Effector memory CD8-positive, alpha-beta T cell (primary cell): Measurements from ENCODE around the gene APOBEC3B.
A peak's percentile ranks its signal among the peaks of the same experiment; 100 is the strongest.

Experiments used
- ATAC-seq: fragments of 150-1000 bp; cut with Tn5 transposase; replicated peaks from 2 replicates; pipeline ENCODE4 v1.10.0; 2021; ENCODE audit warnings: mild to moderate bottlenecking, moderate library complexity
- DNase-seq, 3 experiments: peaks; one replicate each; pipeline ENCODE4 v3.0.0; 2021
- H3K27ac Mint-ChIP-seq, 2 donors: one replicate each; pipeline ENCODE4 v1.8.0; 2022; ENCODE audit warnings: mild to moderate bottlenecking in 2 of 2, mixed read lengths in 2 of 2, moderate library complexity in 2 of 2
- H3K27me3 Mint-ChIP-seq, 2 donors: one replicate each; pipeline ENCODE4 v1.8.0; 2022; ENCODE audit warnings: mixed read lengths in 2 of 2
- H3K36me3 Mint-ChIP-seq: one replicate; pipeline ENCODE4 v1.8.0; 2022; ENCODE audit warnings: mild to moderate bottlenecking, moderate library complexity, mixed read lengths; ENCODE audit not compliant: insufficient read depth
- H3K4me1 Mint-ChIP-seq, 2 donors: one replicate each; pipeline ENCODE4 v1.8.0; 2022; ENCODE audit warnings: low read depth in 2 of 2, mixed read lengths in 2 of 2
- H3K4me3 Mint-ChIP-seq, 2 donors: one replicate each; pipeline ENCODE4 v1.8.0; 2022; ENCODE audit warnings: mild to moderate bottlenecking in 2 of 2, mixed read lengths in 2 of 2, moderate library complexity in 2 of 2
- H3K9me3 Mint-ChIP-seq, 2 donors: one replicate each; pipeline ENCODE4 v1.8.0; 2022; ENCODE audit warnings: mixed read lengths in 2 of 2

The APOBEC3B gene

DNA sequence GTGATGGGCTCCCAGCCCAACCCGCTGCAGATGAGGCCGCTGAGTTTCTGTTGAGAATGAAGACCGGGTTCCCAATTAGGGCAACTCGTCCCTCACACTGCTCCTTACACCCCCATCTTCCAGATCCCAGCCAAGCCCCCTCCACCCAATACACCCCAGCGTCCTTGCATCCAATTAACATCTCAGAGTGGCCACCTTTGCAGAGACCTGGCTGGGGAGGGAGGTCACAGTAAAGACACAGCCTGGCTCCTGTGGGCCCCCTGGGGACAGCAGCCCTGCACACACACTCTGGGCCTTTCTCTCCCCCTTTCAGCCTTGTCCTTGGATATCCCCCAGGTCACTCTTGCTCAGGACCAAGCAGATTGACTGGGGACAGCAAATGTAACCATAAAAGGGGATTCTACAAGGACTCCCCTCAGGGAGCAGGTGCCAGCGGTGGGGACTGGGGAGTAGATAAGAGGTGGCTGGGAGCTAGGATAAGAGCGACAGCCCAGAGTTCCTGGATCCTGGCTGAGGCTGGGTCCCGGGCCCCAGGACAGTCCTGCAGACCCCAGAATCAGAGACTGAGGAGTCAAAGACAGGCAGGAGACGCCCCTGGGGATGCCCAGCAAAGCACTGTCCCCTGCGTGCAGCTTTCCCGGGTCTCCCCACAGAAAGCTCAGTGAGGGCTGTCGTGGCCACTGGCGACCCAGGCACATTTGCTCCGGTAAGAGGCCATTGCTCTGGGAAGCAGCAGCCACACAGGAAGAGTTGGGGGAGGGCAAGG lies 16.4 kb upstream of the APOBEC3B start:
- Mint-ChIP-seq H3K4me3 (no peak overlapping the region), H3K9me3 (no peaks in the 10 kb centered on the region), H3K27ac (peak overlapping the region in 1 of 2 donors; percentile 29), H3K4me1 (peaks cover 0 to 7% of the 10 kb centered on the region in 2 donors), H3K36me3 (no peaks in the 10 kb centered on the region), H3K27me3 (peaks cover 19 to 69% of the 10 kb centered on the region in 2 donors)
- no peak for ATAC-seq
- no peak for DNase-seq

DNA sequence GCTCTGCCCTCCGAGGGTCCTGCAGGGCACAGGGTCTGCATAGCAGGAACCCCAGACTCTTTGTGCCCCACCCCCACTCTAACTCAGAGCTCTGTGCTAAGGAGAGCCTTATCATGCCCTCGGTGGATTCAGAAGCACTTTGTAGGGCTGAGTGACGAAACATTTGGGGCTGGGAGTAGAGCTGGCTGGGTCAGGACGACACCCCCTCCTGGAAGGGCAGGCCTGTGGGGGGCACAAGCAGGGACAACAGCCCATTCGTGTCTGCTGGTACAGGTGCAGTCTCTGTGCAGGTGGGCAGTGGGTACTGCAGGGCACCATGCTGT lies 15.8 kb upstream of the APOBEC3B start:
- Mint-ChIP-seq H3K4me1 (peaks cover 0 to 7% of the 10 kb centered on the region in 2 donors), H3K9me3 (no peaks in the 10 kb centered on the region), H3K36me3 (no peaks in the 10 kb centered on the region), H3K27me3 (peaks cover 23 to 75% of the 10 kb centered on the region in 2 donors), H3K27ac (peak overlapping the region in 1 of 2 donors; percentile 67), H3K4me3 (no peak overlapping the region)
- ATAC-seq (no peak), DNase-seq (no peak)

- peaks cover 0 to 7% of the 10 kb centered on the region in 2 donors for H3K4me1 Mint-ChIP-seq
- no peak for ATAC-seq
- peak overlapping the region; percentile 24 to 67 for H3K27ac Mint-ChIP-seq
- peaks cover 29 to 77% of the 10 kb centered on the region in 2 donors for H3K27me3 Mint-ChIP-seq
- no peak for DNase-seq
- no peak overlapping the region for H3K4me3 Mint-ChIP-seq
- no peaks in the 10 kb centered on the region for H3K9me3 Mint-ChIP-seq
- H3K36me3 Mint-ChIP-seq, result no peaks in the 10 kb centered on the region
Observed at GRCh38 chr22:38966942-38967341, 15.2 kb upstream of the APOBEC3B start.

DNA sequence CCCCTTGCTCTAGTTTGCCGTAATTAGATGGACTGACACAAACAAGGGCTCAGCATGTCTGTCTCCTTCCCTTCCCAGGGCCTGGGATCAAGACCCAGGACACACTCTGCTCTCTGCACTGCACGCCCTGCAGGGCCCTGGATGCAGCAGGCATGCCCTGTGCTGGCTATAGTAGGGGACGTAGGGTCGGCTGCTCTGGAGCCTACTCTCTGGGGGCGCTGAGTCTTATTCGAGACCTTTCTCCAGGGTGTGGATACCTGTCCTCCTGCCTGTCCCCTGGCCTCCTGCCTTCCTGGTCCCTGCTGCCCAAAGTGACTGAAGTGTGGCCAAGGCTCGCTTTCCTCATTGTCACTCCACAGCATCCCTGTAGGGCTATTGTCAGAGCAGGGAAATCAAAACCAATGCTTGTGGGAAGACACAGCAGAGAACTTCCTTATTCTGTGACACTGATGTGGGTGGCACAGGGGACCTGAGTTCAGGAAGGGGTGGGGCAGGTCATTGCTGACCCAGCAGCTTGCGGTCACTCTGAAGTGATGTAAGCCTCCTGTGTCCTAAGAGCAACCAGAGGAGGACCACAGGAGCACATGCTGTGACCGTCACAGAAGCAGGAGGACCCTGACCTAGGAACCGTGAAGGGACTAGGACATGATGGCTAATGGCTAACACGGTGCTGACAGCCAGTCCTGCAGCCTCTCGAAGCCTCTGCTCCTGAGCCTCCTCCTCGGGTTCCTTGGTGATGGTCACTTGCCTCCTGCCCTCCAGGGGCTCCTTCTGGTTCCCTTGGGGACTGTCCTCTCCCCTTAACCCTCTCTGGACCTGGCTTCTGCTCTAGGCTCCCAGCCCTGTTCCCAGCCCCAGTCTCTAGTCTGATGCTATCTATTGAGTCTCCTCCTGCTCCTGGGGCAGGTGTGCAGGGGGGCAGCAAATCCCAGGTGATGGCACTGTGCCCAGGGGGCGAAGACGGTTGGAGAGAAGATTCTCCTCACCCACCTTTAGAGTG lies 14.4 kb upstream of the APOBEC3B start:
- ATAC-seq (peak; percentile 27), DNase-seq (no peak)
- no peak overlapping the region for H3K4me3 Mint-ChIP-seq
- H3K36me3 Mint-ChIP-seq, result peaks cover 3% of the 10 kb centered on the region
- H3K4me1 Mint-ChIP-seq, result peaks cover 0 to 7% of the 10 kb centered on the region in 2 donors
- peaks cover 31 to 77% of the 10 kb centered on the region in 2 donors for H3K27me3 Mint-ChIP-seq
- peak overlapping the region in 1 of 2 donors; percentile 24 for H3K27ac Mint-ChIP-seq
- no peaks in the 10 kb centered on the region for H3K9me3 Mint-ChIP-seq

GRCh38 chr22:38968801-38969200 lies 13.3 kb upstream of the APOBEC3B start:
- DNase-seq (no peak), ATAC-seq (no peak)
- H3K27ac Mint-ChIP-seq, result peak overlapping the region in 1 of 2 donors; percentile 18
- H3K4me3 Mint-ChIP-seq, result no peak overlapping the region
- H3K36me3 Mint-ChIP-seq, result peaks cover 3% of the 10 kb centered on the region
- H3K4me1 Mint-ChIP-seq, result peaks cover 3 to 14% of the 10 kb centered on the region in 2 donors
- H3K27me3 Mint-ChIP-seq, result peaks cover 31 to 77% of the 10 kb centered on the region in 2 donors
- no peaks in the 10 kb centered on the region for H3K9me3 Mint-ChIP-seq

DNA sequence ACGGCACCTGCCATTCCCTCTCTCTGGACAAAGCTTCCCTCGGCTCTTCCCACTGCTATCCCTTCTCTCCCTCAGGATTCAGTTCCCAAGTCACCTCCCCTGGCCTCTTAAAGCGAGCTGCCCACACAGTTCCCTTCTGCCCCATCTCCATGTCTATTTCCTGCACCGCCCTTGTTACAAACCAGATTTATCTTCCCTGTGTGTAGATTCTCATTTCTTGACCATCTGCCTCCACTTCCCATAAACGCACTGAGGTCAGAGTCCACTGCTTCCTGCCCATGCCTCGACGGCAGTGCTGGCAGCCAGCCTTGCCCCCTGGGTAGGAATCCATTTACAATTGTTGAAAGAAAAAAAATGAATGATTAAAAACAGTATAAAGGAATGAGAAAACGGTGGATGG lies 11.6 kb upstream of the APOBEC3B start:
- H3K36me3 Mint-ChIP-seq, result peaks cover 3% of the 10 kb centered on the region
- peak overlapping the region in 1 of 2 donors; percentile 28 for H3K27ac Mint-ChIP-seq
- H3K4me3 Mint-ChIP-seq, result no peak overlapping the region
- H3K9me3 Mint-ChIP-seq, result no peaks in the 10 kb centered on the region
- no peak for DNase-seq
- H3K4me1 Mint-ChIP-seq, result peaks cover 3 to 16% of the 10 kb centered on the region in 2 donors
- no peak for ATAC-seq
- peaks cover 31 to 60% of the 10 kb centered on the region in 2 donors for H3K27me3 Mint-ChIP-seq

DNA sequence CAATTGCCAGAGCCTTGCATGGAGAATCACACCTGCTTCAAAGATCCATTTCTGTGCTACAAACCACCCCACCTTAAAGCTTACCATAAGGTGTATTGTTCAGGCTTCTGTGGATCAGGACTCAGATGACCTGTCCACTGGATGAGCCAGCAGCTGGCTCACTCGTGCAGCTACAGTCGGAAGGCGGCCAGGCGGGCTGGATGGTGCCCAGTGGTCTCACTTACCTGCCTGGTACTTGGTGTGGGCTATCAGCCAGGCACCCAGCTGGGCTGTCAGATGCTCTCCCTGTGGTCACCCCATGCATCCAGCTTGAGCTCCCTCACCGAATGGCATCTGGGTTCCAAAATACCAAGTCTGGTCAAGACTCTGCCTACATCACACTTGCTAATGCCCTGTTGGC lies 10.9 kb upstream of the APOBEC3B start:
- H3K9me3 Mint-ChIP-seq, result no peaks in the 10 kb centered on the region
- H3K4me1 Mint-ChIP-seq, result peaks cover 3 to 16% of the 10 kb centered on the region in 2 donors
- H3K36me3 Mint-ChIP-seq, result peaks cover 3% of the 10 kb centered on the region
- no peak for ATAC-seq
- no peak overlapping the region for H3K4me3 Mint-ChIP-seq
- no peak for DNase-seq
- H3K27me3 Mint-ChIP-seq, result peaks cover 31 to 54% of the 10 kb centered on the region in 2 donors
- no peak overlapping the region for H3K27ac Mint-ChIP-seq

DNA sequence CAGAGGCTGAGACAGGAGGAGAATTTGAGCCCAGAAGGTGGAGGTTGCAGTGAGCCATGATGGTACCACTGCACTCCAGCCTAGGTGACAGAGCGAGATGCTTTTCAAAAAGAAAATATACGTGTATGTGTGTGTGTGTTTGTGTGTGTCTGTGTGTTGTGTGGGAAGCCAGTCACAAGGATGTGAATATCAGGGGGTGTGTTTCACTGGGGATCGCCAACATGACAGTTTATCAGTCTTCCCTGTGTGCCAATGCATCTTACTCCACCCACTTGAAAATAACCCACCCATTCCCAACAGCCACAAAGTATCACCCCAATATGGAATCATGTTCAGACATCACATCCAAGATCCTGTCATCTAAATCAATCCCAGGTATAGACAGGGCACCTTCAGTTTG lies 10.4 kb upstream of the APOBEC3B start:
- H3K4me3 Mint-ChIP-seq, result no peak overlapping the region
- peaks cover 29 to 48% of the 10 kb centered on the region in 2 donors for H3K27me3 Mint-ChIP-seq
- no peaks in the 10 kb centered on the region for H3K9me3 Mint-ChIP-seq
- DNase-seq (no peak), ATAC-seq (no peak)
- H3K4me1 Mint-ChIP-seq, result peaks cover 3 to 13% of the 10 kb centered on the region in 2 donors
- peaks cover 3% of the 10 kb centered on the region for H3K36me3 Mint-ChIP-seq
- no peak overlapping the region for H3K27ac Mint-ChIP-seq

DNA sequence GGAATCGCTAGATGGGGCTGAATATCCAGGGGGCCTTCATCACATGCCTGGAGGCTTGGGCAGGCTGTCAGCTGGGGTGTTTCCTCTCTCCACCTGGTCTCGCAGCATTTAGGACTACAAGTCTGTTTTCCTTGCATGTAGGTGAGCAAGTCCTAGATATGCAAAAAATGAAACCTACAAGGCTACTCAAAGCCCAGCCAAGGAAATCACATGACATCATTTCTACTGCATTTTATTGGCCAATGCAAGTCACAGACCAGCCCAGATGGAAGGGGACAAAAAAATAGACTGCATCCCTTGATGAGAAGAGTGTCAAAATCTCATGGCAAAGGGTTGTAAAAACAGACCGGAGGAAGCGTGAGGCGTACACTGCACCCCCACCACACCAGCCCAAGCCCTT lies 9.6 kb upstream of the APOBEC3B start:
- H3K36me3 Mint-ChIP-seq, result peaks cover 3% of the 10 kb centered on the region
- H3K27me3 Mint-ChIP-seq, result peaks cover 27 to 40% of the 10 kb centered on the region in 2 donors
- H3K4me1 Mint-ChIP-seq, result peaks cover 3 to 12% of the 10 kb centered on the region in 2 donors
- ATAC-seq (no peak), DNase-seq (no peak)
- no peak overlapping the region for H3K27ac Mint-ChIP-seq
- H3K9me3 Mint-ChIP-seq, result no peaks in the 10 kb centered on the region
- no peak overlapping the region for H3K4me3 Mint-ChIP-seq

DNA sequence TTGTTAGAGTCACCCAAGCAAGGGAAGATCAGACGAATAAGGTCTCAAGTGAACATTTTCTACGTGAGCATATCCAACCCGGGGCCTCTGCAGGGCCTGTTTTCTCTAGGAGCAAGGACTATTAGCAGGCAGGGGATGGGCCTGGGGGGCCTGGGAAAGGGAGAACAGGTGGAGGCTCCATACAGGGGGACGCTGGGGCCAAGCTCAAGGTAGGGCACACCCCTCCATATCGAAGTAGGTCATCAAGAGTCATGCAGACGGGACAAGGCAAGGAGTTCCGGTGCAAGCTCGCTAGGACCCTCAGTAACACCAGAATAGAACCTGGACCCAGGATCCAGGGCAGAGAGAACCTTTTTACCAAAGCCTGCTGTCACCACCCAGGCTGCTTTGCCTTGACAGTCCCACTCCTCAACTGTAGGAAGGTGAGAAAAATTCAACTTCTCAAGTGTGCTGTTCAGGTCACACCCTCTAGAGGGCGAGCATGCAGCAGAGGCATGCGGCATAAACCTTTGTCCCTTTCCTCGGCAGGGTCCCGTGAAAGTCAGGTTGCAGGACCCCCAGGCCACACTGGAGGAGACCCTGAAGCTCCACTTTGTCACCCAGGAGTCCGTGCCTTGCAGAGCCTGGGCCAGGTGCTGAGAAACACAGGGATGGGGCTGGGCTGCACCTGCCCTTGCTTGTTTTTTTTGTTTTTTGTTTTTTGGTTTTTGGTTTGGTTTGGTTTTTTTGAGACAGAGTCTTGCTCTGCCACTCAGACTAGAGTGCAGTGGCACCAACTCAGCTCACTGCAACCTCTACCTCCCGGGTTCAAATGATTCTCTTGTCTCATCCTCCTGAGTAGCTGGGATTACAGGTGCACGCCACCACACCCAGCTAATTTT lies 8.6 kb upstream of the APOBEC3B start:
- H3K36me3 Mint-ChIP-seq, result peaks cover 3% of the 10 kb centered on the region
- H3K9me3 Mint-ChIP-seq, result no peaks in the 10 kb centered on the region
- H3K27ac Mint-ChIP-seq, result no peak overlapping the region
- peaks cover 27 to 30% of the 10 kb centered on the region in 2 donors for H3K27me3 Mint-ChIP-seq
- DNase-seq (peak; percentile 42 to 58 (median 54)), ATAC-seq (peak; percentile 89)
- no peak overlapping the region for H3K4me3 Mint-ChIP-seq
- H3K4me1 Mint-ChIP-seq, result peaks cover 3 to 9% of the 10 kb centered on the region in 2 donors

DNA sequence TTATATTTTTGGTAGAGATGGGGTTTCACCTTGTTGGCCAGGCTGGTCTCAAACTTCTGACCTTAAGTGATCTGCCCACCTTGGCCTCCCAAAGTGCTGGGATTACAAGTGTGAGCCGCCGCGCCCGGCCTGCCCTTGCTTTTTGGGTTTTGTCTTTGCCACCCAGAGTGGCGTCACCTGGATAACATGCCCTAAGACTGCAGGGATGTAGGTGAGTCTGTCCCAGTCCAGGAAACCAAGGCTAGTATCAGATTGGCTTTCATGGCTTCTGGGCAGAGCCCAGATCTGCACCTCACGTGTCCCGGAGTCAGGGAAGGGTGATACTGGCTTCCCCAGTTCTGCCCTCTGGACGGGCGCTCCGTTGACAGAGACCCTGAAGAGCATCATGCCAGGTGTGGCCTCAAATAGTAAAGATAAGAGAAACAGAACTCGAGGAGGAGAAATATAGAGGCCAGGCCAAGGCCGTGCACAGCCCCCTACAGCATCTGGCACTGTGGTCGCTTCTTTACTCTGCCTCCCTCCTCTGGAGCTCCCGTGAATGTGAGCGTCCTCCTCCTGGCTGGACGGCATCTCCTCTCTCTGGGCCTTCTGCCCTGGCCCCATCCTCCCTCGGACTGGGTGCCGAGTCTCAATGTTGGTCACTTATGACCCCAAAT lies 7.8 kb upstream of the APOBEC3B start:
- peaks cover 3% of the 10 kb centered on the region for H3K36me3 Mint-ChIP-seq
- DNase-seq (no peak), ATAC-seq (no peak)
- no peak overlapping the region for H3K27ac Mint-ChIP-seq
- peaks cover 22 to 23% of the 10 kb centered on the region in 2 donors for H3K27me3 Mint-ChIP-seq
- no peaks in the 10 kb centered on the region for H3K9me3 Mint-ChIP-seq
- peaks cover 3 to 9% of the 10 kb centered on the region in 2 donors for H3K4me1 Mint-ChIP-seq
- H3K4me3 Mint-ChIP-seq, result no peak overlapping the region

DNA sequence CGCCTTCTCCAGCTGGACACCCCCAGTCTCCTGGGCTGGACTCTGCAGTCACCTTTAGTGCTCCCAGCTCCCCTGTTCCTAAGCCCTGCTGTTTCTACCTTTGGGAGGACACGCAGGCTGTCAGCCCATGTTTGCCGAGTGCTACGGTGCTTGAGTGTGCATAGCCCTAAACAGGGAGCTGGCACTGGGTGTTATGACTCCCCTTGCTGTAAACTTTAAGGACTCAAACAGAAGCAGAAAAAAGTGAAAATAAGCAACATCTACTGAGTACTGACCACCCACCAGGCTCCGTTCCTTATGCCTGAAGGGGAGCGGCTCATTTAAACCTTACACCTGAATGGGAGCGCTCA lies 7.3 kb upstream of the APOBEC3B start:
- no peak overlapping the region for H3K27ac Mint-ChIP-seq
- H3K36me3 Mint-ChIP-seq, result peaks cover 3% of the 10 kb centered on the region
- peaks cover 18 to 19% of the 10 kb centered on the region in 2 donors for H3K27me3 Mint-ChIP-seq
- peaks cover 3 to 9% of the 10 kb centered on the region in 2 donors for H3K4me1 Mint-ChIP-seq
- H3K9me3 Mint-ChIP-seq, result no peaks in the 10 kb centered on the region
- H3K4me3 Mint-ChIP-seq, result no peak overlapping the region
- DNase-seq (no peak), ATAC-seq (no peak)
